Measurements from ENCODE around the gene FXYD3.
"Not testable (repeated sequence)": the region's sequence is repeated elsewhere in the genome, so short reads cannot be mapped to it uniquely, and the experiment has no call there.

The FXYD3 gene

DNA sequence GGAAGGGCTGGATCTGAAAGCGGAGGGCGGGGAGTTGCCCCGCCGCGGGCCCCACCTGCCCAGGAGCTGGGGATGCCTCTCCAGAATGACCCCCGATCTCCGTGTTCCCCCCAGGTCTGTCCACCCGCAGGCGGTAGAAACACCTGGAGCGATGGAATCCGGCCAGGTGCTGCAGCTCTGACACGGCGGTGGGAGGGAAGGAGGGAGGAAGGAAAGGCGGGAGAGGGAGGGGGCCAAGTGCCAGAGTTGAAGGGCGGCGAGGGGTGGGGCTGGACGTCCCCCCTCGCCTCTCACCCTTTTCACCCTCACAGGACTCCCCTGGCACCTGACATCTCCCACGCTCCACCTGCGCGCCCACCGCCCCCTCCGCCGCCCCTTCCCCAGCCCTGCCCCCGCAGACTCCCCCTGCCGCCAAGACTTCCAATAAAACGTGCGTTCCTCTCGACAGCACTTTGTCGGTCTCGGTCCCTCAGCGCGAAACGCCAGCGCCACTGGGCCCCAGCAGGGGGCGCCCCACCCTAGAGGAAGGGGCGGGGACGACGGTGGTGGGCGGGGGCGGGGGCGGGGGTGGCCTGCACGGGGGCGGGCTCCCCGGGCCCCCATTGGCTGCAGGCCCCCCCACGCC is 27.1 kb downstream of the FXYD3 start:
- peak; percentile 47 for DNase-seq (ENCODE audit: low read depth)

DNA sequence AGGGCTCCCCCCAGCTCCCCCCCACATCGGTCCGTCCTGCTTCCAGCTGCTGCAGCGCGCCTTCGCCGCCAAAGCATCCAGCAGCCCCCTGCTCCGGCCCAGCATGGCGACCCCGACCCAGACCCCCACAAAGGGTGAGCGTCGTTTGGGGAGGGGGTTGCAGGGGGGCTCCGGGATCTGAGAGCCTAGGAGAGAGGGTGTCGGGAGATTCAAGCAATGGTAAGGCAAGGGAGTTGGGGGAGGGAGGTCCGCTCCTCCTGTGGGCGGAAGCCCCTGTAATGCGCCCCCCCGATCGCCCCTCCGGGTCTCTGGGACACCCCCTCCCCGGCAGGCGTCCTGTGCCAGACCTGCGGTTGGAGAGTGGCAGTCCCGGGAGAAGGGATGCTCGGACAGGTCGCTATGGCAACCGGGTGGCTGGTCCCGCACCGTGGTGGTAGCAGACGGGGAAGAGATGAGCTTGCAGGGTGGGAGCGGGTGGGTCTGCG is 27.6 kb downstream of the FXYD3 start, which contains the start of gene FXYD7:
FXYD7 (plus strand) TSS at position 25 of the 485 bp plus-strand sequence; CDS start at position 104, 79 bp downstream.
- no peak for DNase-seq (ENCODE audit: low read depth)

GRCh38 chr19:35143818-35144217 is 28.2 kb downstream of the FXYD3 start:
- DNase-seq (ENCODE audit: low read depth), result no peak

DNA sequence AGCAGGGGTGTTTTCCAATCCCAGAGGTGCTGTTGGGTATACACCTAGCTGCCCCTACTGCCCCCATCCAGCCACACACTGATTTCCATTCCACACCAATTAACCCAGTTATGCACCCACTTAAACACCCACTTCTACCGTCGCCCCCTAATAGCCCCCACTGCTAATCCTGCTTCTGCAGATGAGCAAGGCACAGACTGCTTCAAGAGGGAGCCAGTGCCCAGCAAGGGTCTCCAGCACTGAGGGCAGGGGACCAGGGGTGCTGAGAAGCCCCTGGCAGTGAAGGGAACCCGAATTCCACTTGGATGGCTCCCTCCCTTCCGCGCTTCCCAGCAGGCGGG is 28.6 kb downstream of the FXYD3 start:
- no peak for DNase-seq (ENCODE audit: low read depth)

GRCh38 chr19:35144600-35145436 is 29.2 kb downstream of the FXYD3 start:
- DNase-seq (ENCODE audit: low read depth), result no peak

GRCh38 chr19:35146746-35147459 is 31.3 kb downstream of the FXYD3 start:
- no peak for DNase-seq (ENCODE audit: low read depth)

DNA sequence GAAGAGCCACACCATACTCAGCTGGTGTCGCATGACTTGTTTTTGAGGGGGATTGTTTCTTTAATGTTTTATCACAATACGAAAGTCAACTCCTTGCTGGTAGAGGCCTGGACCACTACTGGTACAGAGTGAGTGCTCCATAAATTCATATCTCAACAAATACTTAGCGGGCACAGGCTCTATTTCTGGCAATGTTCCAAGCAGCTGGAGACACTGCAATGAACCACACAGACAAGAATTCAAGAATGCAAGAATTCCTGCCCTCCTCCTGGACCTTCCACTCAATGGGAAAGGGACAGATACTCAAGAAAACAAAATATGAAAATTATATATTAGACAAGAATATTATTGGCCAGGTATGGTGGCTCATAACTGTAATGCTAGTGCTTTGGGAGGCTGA is 33.8 kb downstream of the FXYD3 start:
- no peak for DNase-seq (ENCODE audit: low read depth)

- DNase-seq (ENCODE audit: low read depth), result no peak
Observed at GRCh38 chr19:35150445-35150844, 34.8 kb downstream of the FXYD3 start.

GRCh38 chr19:35151273-35152065 is 35.8 kb downstream of the FXYD3 start:
- no peak for DNase-seq (ENCODE audit: low read depth)

DNA sequence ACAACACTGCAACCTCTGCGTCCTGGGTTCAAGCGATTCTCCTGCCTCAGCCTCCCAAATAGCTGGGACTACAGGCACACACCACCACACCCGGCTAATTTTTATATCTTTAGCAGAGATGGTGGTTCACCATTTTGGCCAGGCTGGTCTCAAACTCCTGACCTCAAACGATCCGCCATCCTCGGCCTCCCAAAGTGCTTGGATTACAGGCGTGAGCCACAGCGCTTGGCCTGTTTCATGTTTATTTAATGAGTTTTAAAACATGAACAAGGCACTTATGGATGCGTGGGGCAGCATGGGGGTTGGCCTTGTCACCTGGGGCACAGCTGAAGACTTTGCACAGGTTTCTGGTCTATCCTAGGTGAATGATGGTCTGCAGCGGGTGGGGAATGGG is 37.5 kb downstream of the FXYD3 start:
- not testable (repeated sequence) for DNase-seq (ENCODE audit: low read depth)

DNA sequence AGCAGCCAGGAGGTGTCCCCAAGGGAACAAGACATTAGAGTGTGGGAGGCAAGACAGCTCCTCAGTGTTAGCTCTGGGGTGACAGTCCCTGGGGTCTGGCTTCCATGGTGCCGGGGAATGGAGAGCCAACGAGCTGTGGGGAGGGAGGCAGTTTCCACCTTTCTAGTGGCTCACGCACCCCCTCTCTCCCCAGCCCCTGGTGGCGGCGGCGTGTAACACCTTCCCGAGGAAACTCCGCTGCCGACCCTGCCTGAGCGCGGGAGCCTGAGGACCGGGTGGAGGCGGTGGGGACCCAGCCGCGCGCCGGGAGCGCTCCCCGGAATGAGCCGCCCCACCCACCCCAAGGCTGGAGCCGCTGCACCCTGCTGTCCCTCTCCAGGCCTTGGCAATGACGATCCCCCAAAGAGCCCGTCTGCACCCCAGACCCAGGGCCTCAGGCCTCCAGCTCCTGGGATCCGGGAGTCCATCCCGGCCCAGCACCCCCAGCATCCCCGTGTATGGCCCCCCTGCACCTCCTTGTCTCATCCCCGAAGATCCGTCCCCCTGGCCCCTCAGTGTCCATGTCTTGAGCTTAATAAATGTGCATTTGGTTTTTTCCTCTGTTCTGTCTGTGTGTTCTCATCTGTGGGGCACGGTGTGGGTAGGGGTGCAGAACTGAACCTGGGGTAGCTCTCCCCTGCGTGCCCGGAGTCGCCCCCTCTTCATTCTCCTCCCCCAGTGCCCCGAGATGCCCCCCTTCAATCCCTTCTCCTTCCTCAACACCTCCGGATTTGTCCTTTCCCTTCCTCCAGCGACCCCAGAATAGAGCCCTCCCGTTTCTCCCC is 38.3 kb downstream of the FXYD3 start:
- peak; percentile 61 for DNase-seq (ENCODE audit: low read depth)

DNA sequence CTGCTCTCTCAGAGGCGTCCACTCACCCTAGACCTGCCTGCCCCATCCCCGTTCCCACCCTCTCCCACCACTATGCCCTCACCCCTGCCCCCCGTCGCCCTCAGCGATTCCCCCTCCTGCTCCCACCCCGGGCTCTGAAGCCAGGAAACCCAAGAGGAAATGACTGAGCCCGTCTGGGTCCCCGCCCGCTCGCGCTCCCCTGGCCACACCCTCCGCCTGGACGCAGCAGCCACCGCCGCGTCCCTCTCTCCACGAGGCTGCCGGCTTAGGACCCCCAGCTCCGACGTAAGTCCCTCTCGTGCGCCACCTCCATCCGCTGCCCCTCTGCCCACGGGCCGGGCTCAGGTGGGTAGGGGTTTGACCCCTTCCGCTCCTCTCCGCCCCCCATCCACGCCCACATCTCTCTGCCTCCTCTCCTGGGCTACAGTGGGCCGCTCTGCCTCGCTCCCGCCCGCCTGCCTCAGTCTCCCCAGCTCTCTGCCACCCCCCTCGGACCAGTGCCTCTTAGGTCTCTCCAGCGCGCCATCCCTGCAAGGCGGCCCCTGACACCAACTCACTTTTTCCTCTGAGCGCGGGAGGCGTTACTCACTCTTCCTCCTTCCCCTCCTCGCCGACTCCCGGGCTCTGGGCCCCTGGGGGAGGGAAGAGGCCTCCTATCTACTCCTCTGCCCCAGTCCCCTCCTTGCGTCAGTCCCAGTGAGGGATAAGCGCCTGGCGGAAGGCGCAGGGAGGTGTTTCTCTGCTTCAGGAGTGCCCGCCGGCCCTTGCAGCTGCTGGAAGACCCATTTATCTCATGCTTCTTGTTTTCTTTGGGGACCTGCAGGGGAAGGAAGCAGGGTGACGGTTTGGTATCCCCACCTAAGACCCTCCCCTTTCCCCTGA is 39.1 kb downstream of the FXYD3 start, which contains the start of gene FXYD5:
FXYD5 (plus strand) TSS at position 211 of the 882 bp plus-strand sequence. CDS start 816 bp downstream, outside the sequence.
- DNase-seq (ENCODE audit: low read depth), result peak; percentile 71

- DNase-seq (ENCODE audit: low read depth), result no peak
Observed at GRCh38 chr19:35155441-35155840, 39.8 kb downstream of the FXYD3 start.

GRCh38 chr19:35155981-35156672 is 40.5 kb downstream of the FXYD3 start:
- DNase-seq (ENCODE audit: low read depth), result no peak

DNA sequence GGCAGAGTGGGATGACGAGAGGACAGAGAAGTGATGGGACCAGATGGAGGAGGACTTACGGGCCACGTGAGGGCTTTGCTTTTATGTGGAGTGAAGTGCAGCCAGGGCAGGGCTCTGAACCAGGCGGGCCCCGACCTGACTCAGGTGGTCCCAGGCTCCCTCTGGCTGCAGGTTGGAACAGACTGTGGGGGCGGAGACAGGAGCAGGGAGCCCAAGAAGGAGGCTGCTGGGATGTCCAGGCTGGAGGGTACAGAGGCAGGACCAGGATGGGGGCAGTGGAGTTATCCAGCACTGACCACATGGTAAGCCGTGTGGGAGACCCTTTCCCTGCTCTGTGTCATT is 41.0 kb downstream of the FXYD3 start:
- DNase-seq (ENCODE audit: low read depth), result no peak

DNA sequence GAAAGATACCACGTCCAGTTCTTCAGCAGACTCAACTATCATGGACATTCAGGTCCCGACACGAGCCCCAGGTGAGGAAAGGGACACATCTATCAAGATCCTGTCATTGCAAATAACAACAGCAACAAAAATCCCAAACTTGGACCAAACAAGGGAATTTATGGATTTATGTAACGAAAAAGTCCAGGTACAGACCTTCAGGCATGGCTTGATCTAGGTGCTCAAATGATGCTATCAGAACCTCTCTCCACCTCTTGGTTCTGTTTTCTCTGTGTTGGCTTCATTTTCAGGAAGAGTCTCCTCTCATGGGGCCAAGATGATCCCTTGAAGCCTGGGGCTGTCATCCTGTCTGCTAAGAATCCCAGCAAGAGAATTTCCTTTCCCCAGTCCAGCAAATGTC is 41.8 kb downstream of the FXYD3 start:
- no peak for DNase-seq (ENCODE audit: low read depth)

DNA sequence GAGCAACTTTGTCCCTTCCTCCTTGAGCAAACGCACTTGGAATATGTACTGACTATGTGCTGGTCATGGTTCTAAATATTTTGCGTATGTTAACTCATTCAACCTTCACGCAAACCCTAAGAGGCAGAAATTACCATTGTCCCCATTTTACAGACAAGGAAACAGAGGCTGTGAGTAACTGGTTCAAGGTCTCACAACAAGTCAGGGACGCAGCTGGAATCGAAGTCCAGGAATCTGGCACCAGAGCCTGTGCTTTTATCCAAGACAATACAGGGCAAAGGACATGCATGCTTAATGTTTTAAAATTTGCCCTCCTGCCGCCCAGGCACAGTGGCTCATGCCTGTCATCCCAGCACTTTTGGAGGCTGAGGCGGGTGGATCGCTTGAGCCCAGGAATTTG is 44.0 kb downstream of the FXYD3 start:
- no peak for DNase-seq (ENCODE audit: low read depth)

- no peak for DNase-seq (ENCODE audit: low read depth)
Observed at GRCh38 chr19:35160629-35161433, 45.2 kb downstream of the FXYD3 start.

DNA sequence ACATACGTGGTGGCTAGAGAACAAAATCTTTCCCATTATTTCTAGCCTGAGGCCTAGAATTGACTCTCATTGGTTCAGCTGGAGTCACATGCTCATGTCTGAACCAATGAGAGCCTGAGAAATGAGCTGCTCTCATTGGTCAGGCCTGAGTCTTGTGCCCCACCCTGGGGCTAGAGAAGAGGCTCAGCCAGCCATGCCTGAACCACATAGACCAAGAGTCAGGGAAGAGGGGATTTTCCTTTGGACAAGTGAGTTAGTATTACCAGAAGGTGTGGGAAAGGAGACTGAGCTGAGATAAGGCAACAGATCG is 45.8 kb downstream of the FXYD3 start:
- DNase-seq (ENCODE audit: low read depth), result no peak

All from stimulated activated CD8-positive, alpha-beta memory T cell treated with anti-CD3 and anti-CD28 coated beads, Interleukin-7, amount 100 ng/mL, for 24 hours (primary cell).